Epithelial cell of esophagus (primary cell): ENCODE results near the gene RRAGC.

Experiments
- DNase-seq: peaks from one replicate; pipeline ENCODE4 v3.0.0; 2010; ENCODE audit warnings: low read depth
- H3K4me3 ChIP-seq: 2 replicates; pipeline ENCODE4 v1.5.1; 2011; ENCODE audit warnings: mild to moderate bottlenecking, low read length, control low read depth
- TF ChIP-seq, protein P1 (sequence below): IDR thresholded peaks from 2 replicates; pipeline ENCODE4 v1.5.1; 2011; ENCODE audit warnings: low read depth, mild to moderate bottlenecking, low read length, control low read depth, inconsistent platforms; ENCODE audit not compliant: insufficient read depth; ENCODE audit errors: missing control alignments

RRAGC gene

DNA sequence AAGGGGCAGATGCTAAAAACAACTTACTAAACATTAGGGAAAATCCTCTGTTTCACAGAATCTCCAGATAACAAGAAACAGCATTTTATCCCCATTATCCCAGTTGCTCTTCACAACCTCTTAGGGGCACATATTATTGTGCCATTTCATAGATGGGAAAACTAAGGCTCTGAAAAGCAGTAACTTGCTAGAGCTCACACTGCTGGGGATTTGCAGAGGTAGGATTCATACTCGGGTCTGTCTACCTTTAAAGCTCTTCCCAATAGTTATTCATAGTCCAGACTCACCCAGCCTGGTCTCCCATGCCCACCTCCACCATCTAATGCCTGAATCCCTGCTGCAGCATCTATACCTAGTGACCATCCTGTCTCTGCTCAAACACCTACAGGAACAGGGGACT, 67.7 kb downstream of the RRAGC start:
- TF ChIP-seq, protein P1, sequence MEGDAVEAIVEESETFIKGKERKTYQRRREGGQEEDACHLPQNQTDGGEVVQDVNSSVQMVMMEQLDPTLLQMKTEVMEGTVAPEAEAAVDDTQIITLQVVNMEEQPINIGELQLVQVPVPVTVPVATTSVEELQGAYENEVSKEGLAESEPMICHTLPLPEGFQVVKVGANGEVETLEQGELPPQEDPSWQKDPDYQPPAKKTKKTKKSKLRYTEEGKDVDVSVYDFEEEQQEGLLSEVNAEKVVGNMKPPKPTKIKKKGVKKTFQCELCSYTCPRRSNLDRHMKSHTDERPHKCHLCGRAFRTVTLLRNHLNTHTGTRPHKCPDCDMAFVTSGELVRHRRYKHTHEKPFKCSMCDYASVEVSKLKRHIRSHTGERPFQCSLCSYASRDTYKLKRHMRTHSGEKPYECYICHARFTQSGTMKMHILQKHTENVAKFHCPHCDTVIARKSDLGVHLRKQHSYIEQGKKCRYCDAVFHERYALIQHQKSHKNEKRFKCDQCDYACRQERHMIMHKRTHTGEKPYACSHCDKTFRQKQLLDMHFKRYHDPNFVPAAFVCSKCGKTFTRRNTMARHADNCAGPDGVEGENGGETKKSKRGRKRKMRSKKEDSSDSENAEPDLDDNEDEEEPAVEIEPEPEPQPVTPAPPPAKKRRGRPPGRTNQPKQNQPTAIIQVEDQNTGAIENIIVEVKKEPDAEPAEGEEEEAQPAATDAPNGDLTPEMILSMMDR: no peak
- no peak overlapping the region for H3K4me3 ChIP-seq
- DNase-seq: no peak

DNA sequence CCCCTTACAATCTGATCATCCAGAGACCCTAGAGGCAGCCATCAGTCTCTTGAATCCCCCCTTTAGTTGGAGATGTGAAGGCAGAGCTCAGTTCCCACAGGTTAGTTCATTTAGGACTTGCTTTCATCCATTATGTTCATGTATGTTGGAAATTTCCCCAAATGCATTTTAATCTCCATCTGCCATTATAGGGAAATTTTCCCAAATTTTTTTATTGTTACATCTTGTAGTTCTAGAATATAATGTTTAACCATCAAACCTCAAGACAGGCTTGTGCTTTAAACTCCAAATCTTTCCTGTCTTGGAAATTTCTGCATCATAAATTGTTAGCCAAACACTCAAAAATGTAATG, 68.4 kb downstream of the RRAGC start:
- TF ChIP-seq, protein P1: no peak

GRCh38 chr1:38790422-38791163, 69.0 kb downstream of the RRAGC start:
- no peak overlapping the region for H3K4me3 ChIP-seq
- DNase-seq: no peak
- TF ChIP-seq, protein P1: no peak

More for the DNA sequence above, 68.4 kb downstream of the RRAGC start:
- DNase-seq: no peak
- H3K4me3 ChIP-seq: no peak overlapping the region

DNA sequence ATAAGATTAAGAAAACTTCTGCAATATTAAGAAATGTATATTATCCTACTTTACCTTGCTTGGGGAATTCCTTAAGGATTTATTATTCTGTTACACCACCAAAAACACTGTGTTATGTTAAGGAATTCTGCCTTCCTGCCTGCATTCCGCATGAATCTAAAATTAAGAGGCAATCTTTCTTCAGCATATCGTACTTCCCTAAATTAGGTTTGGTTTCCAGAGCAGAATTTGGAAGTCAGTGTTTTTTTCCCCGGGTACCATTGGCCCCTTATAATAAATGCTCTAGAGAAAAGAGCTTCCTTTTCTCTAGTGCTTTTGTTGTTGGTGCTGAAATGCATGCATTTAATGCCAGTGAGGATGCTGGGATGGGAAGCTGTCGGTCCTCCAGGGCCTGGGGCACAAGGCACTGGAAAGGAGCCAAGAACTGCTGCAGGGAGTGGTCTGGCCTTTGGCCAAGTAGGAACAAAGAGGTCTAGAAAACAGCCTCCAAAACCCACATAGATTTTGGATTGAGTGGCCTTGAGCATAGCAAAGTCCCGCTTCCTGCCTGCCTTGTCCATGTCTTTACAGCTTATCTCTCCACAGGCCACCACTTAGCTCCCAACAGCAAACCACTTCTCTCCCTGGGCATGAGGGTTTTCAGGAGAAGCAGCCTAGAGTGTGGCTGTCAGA, 69.9 kb downstream of the RRAGC start:
- no peak overlapping the region for H3K4me3 ChIP-seq
- peak; percentile 10 for DNase-seq
- TF ChIP-seq, protein P1: no peak

DNA sequence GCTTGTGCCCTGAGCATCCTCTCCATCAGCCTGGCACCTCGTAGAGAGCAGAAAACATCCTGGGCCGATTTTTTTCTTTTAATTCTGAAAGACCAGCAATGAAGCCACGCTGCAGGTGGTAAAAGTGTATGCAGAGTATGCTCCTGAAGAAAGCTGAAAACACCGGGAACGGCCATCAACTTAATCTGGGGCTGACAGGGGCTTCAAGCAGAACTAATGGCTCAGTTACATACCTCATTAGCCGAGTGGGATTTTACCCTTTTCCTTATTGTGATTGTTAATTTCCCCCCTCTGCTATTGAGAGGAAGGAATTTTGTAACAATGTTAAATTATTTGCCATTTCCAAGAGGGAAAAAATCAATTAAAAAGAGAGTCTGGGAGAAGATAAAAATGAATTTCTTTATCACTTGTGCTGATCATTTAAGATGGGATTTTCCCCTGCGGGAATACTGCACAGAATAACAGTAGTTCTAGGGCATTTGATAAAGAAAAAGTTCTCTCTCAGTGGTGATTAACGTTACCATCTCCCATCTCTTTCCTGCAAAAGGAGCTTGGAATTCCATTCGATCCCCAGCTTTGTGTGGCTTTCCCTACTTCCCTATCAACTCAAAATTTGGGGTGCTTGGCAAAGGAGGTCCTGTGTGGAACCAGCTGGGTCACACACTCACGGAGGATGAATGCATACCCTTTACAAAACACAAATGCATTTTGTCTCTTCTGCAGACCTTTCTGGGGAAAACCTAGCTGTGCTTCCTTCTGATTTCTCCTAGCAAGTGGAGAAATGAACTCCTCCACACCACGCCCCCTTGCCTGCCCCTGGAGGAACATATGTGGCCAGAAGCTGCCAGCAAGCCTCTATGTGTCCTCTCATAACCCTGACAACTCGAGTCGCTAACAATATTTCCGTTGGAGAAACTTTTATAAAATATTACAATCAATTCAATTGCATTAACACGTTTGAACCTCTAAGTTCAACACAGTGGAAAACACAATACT, 70.9 kb downstream of the RRAGC start:
- no peak overlapping the region for H3K4me3 ChIP-seq
- DNase-seq: no peak
- TF ChIP-seq, protein P1: no peak
